IPS-11a (cell line): ENCODE results near the gene DPYD.

Source experiments
- H3K4me3 ChIP-seq: one replicate; pipeline ENCODE4 v1.5.1; 2013; ENCODE audit warnings: low read depth, low read length, control low read depth

Gene DPYD

GRCh38 chr1:97920832-97921571 is at the start of gene DPYD:
TSS of gene DPYD (minus strand) at chr1:97921034. CDS start at chr1:97920922, 112 bp downstream.
- peak within 1 kb of the TSS; percentile 67 for H3K4me3 ChIP-seq

DNA sequence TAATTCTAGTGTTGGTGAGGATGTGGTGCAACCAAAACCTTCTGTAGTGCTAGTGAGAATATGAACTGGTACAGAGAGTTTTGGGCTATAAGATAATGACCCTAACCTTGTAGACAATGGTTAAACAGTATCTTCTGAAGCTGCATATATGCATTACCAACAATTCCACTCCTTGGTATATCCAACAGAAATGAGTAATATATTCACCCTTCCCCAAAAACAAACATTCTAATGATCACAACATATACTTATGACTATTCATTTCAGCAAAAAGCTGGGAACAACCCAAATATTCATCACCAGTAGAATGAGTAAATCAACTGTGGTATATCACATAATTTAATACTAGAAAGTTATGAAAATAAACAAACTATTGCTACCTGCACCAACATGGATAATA is 39.6 kb upstream of the DPYD start:
- no peak overlapping the region for H3K4me3 ChIP-seq

DNA sequence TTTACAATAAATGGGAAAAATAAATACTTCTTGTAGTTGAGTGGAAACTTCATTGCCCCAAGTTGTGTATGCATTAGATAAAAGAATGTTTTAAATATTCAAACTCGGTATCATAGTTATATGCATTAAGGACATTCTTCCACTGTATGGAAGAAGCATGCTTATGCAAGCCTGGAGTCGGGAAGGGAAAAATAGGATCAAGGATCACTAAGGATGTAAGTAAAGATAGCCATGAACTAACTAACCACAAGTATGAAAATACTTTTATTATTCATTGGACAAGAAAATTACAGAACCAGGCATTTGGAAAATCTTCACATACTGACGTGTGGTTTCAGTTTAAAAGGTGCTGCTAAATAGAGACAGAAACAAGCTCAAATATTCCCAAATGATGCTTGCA is 26.9 kb upstream of the DPYD start:
- H3K4me3 ChIP-seq, result no peak overlapping the region

DNA sequence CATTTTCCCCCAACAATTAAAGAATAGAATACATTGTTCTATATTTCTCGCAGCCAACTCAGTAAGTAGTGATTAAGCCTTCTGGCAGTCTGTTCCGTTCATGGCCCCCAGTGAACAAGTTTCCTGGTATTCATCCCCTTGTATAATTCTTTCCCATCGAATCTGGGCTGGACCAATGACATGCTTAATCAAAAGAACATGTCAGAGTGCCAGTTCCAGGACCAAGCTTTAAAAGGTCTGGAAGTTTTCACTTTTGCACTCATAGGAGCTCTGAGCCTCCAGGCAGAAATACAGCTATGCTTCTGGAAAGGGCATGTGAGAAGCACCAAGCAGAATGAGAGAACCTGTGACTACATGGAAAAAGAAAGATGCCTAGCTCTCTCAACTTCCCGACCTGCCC is 22.5 kb upstream of the DPYD start:
- H3K4me3 ChIP-seq, result no peak overlapping the region

GRCh38 chr1:97942161-97943123 is 21.6 kb upstream of the DPYD start:
- no peak overlapping the region for H3K4me3 ChIP-seq

GRCh38 chr1:97938285-97938642 is 17.4 kb upstream of the DPYD start:
- H3K4me3 ChIP-seq, result no peak overlapping the region

GRCh38 chr1:97936976-97937375 is 16.1 kb upstream of the DPYD start:
- no peak overlapping the region for H3K4me3 ChIP-seq

DNA sequence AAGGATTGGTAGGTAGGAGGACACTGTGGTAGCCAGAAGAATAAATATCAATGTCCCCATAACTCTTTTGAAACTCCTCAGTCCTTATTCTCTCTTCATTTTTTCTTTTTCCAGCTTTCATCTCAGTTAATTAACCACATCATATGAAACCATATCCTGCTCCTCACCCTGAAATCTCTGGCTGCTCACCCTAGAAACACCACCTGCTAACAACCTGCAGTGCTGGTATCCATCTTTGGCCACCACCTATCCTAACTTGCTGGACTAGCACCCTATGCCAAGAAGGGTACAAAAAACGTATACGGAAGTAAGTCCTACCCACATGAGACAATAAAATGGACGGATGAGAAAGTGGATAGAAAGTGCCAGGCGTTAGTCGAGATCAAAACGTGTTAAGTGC is 13.7 kb upstream of the DPYD start:
- no peak overlapping the region for H3K4me3 ChIP-seq

DNA sequence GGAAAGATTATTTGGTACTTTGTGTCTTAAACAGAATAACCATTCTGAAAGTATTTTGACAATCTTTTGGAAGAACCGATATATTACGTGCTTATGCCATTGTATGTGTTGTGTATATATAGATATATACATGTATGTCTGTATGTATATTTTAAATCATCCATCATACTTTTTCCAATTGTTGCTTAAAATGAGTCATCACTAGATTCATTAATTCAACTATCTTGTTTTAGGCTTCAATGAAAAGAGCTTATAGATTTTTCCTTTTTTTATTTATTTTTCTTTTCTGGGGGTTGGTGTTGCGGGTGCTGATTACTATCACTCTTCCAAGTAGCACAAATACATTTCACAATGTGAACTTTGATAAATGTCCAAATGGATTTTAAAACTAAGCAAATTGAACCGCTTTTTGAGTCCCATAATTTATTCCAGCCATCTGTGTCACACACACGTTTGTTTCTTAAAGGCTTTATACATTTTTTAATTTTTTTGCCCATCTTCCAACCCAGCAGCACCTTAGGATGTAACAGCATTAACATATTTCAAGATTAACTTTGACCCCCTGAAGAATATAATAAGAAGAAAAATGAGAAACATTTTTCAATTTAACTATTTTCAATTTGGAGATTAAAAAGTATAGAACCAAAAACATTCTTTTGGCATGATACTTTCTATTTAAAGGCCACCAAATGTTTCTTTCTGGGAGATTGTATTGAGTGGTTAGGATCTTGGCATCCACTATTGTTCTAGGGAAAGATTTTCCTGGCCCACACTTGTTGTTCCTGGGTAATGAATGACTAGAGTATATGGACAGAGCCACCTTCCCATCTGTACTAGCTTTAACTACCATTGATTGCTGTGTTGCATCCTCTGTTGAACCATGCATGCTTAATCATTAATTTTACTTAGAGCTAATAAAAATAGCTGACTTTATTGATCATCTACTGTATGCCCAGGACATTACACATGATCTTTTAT is 9.3 kb upstream of the DPYD start:
- H3K4me3 ChIP-seq, result no peak overlapping the region

DNA sequence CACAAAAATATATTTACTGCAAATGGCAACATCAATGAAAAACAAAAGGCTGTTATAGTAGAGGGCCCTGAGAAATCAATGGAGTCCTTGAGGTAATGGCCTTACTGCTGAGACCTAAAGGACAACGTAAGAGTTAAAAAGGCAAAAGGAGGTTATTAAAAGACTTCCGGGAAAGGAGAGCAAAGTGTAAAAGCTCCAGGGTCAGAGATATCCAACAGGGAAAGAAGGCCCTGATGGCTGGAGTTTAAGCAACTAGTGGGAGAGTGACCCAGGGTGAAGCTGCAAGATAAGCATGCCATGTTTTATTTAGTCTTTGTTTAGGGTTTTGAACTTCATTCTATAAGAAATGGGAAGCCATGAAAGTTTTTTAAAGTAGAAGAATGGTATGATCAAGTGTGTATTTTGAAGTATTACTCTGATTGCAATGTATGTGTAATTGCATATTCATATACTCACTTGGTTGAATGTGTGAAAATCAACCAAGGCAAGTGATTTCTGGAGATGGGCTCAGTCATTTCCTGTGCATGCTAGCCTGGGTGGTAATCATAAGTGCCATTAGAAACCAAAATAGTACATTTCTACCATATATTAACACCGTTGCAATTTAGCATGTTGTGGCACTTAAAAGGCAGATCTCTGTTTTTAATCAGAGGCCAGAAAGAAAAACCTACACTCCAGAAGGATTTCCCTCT is 5.3 kb upstream of the DPYD start:
- no peak overlapping the region for H3K4me3 ChIP-seq

GRCh38 chr1:97925151-97925550 is 4.3 kb upstream of the DPYD start:
- no peak overlapping the region for H3K4me3 ChIP-seq

DNA sequence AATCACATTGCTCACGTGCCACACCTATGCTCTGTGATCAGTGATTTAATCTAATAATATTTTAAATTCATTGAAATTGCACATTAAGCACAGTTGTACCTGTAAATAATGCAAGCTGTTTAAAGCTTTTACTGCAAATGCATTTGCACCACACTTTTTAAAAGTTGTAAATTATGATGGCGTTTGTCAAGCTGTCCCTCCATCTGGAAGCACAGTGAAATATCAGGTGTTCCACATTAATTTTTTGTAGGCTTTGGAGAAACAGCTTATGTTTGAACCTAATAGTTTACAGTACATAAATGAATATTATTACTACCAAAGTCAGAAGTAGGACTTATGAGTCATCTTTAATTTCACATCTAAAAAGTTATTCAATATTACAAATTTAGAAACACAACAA is 3.0 kb upstream of the DPYD start:
- no peak overlapping the region for H3K4me3 ChIP-seq

DNA sequence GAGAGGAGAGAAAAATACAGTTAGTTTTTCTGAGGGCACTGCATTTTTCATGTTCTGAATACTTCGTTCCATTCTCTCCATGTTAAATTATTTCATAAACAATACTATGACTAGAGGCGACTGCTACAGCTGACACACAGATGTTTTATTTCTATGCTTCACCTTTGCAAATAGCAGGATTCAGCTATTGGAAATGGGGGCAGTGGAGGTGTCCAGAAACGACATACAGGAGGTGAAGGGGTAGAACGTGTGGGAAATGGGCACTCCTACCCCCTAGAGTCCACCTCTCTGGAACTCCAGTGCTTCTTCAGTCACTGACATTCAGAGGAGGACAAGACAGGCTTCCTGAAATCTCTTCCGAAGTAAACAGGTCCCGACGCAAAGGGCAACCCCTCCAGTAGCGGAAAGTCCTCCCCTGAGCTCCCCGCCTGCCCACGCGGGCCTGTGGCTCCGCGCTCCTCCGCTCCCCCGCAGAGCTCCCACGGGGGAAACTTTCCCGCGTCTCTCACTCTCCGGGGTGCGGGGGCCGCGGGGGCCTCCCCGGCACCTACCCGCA is 480 bp downstream of the DPYD start:
- H3K4me3 ChIP-seq, result peak overlapping the region; percentile 67

DNA sequence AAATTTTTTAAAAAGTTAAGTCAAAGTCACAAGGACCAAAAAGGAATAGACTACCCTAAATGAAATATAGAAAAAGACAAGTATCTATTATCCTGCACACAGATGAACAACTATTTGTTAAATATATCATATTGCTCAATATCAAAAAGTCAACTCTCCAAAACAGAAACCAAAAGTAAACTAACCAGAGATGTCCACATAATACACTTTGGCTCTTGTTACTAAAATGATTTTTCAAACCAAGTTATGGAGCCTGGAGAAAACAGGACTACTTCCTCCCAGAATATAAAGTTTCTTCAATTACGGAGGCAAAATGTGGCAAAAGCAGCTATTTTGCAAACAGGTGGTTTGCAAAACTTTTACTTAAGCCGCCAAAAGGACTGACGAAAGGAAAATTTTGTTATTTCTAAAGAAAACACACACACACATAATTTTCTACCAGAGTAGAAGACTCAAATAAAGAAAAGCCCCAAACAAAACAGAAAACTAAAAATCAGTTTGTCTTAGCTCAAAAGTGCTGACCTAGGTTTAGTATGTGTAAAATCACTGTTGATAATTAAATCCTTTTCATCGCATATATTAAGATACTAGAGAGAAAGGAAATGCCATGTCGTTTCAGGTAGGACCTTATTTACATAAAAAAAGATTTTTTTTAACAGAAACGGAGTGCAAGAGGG is 1.1 kb downstream of the DPYD start:
- H3K4me3 ChIP-seq, result no peak overlapping the region

DNA sequence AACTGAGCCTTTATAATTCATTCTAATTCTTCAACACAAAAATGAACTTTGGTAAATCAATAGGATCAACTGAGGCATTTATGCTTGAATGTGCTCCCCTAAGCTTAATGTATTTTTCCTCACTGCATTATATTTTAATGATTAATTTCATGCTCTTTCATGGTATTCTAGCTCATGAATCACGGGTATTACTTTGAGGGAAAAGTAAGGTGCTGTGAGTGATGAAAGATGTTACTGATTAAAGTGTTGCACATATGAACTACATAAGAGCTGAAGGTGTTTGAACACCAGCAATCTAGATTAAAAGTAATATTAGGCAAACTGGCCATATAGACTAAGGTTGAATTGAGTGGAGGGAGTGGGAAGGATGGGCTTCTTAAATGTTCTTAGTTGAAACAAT is 1.9 kb downstream of the DPYD start:
- H3K4me3 ChIP-seq, result no peak overlapping the region

DNA sequence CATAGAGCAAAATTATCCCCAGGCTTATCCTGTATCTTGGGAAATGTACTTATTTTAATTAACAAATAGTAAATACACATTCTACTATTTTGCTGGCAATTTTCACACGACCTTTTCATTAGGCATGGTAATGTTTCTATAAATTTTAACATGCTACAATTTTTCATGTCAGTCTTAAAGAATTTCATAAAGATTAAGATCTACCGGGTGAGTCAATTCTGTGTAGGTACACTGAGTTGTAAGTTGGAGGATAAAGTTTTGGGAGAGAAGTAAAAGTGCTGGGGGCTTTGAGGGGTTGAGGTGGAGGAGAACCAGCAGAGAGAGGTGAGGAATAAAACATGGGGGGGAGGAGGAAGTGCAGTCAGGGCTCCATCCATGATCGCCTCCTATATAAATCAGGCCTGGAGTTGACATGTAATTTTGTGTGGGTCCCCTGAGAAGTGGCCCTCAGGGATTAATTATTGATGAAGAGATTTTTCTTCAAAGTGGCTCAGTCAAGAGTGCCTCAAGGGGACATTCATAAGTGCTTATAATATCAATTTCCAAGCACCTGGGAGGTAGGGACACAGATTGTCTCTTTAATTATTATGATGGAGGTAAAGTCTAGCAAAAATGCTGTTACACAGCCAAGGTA is 7.2 kb downstream of the DPYD start:
- H3K4me3 ChIP-seq, result no peak overlapping the region

- H3K4me3 ChIP-seq, result no peak overlapping the region
Measured at GRCh38 chr1:97911266-97912215, 9.3 kb downstream of the DPYD start.

DNA sequence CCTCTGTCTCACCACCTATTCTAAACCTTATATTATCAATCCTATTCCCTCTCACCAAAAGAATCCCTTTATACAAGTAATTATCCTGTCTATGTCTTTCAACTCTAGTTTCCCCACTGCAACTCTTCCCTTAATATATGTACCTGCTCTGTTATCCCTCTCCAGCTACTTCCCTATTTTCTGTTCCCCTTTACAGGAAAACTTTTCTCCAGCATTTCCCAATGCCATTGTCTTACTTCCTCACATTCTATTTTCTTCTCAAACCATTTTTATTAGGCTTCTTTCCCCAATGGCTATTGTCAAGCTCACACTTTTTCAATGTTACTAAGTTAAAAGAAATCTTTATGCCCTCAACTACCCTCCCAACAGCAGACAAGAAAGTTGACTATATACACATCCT is 11.6 kb downstream of the DPYD start:
- no peak overlapping the region for H3K4me3 ChIP-seq
